ENCODE results near the gene SERINC2. TPM values are rescaled to one million over a fixed set of nuclear protein-coding genes. Genes with fewer than 3 reads are reported as not detected.
A peak's percentile ranks its signal among the peaks of the same experiment; 100 is the strongest.

The SERINC2 gene
- total RNA-seq, 6 experiments from 2014 or later: 184 to 276 (median 207) TPM

GRCh38 chr1:31433396-31433930 is 20.4 kb downstream of the SERINC2 start:
- no peak for TF ChIP-seq CTCF (IDR thresholded peaks at IDR 0.05)
- no peak overlapping the region for H3K4me3 Mint-ChIP-seq
- no peak overlapping the region for H3K27ac Mint-ChIP-seq
- H3K36me3 Mint-ChIP-seq (ENCODE audit: low read depth): peaks cover 26% of the 10 kb centered on the region
- no peak for DNase-seq
- peaks cover 9% of the 10 kb centered on the region for H3K27me3 Mint-ChIP-seq (ENCODE audit: insufficient read depth)
- no peaks in the 10 kb centered on the region for H3K9me3 Mint-ChIP-seq
- no peaks in the 10 kb centered on the region for H3K4me1 Mint-ChIP-seq (ENCODE audit: low read depth)

- no peak overlapping the region for H3K27ac Mint-ChIP-seq
- peaks cover 11% of the 10 kb centered on the region for H3K27me3 Mint-ChIP-seq (ENCODE audit: insufficient read depth)
- no peak overlapping the region for H3K4me3 Mint-ChIP-seq
- DNase-seq: no peak
- no peak for TF ChIP-seq CTCF (IDR thresholded peaks at IDR 0.05)
- no peaks in the 10 kb centered on the region for H3K4me1 Mint-ChIP-seq (ENCODE audit: low read depth)
- H3K9me3 Mint-ChIP-seq: no peaks in the 10 kb centered on the region
- peaks cover 26% of the 10 kb centered on the region for H3K36me3 Mint-ChIP-seq (ENCODE audit: low read depth)
Measured at GRCh38 chr1:31434101-31434871, 21.3 kb downstream of the SERINC2 start.

- TF ChIP-seq CTCF (IDR thresholded peaks at IDR 0.05): no peak
- peaks cover 14% of the 10 kb centered on the region for H3K27me3 Mint-ChIP-seq (ENCODE audit: insufficient read depth)
- no peak overlapping the region for H3K27ac Mint-ChIP-seq
- no peak overlapping the region for H3K4me3 Mint-ChIP-seq
- H3K36me3 Mint-ChIP-seq (ENCODE audit: low read depth): peaks cover 26% of the 10 kb centered on the region
- H3K9me3 Mint-ChIP-seq: no peaks in the 10 kb centered on the region
- no peak for DNase-seq
- no peaks in the 10 kb centered on the region for H3K4me1 Mint-ChIP-seq (ENCODE audit: low read depth)
Measured at GRCh38 chr1:31434979-31435378, 22.0 kb downstream of the SERINC2 start.

GRCh38 chr1:31435471-31436409 is 22.7 kb downstream of the SERINC2 start:
- Mint-ChIP-seq H3K36me3 (ENCODE audit: low read depth) (peaks cover 18% of the 10 kb centered on the region), H3K27ac (no peak overlapping the region; the same call in 1 of the 2 replicates), H3K4me3 (no peak overlapping the region), H3K27me3 (ENCODE audit: insufficient read depth) (peaks cover 14% of the 10 kb centered on the region), H3K9me3 (no peaks in the 10 kb centered on the region), H3K4me1 (ENCODE audit: low read depth) (no peaks in the 10 kb centered on the region)
- no peak for DNase-seq
- TF ChIP-seq CTCF (IDR thresholded peaks at IDR 0.05): no peak

- no peaks in the 10 kb centered on the region for H3K4me1 Mint-ChIP-seq (ENCODE audit: low read depth)
- peaks cover 17% of the 10 kb centered on the region for H3K27me3 Mint-ChIP-seq (ENCODE audit: insufficient read depth)
- no peak for DNase-seq
- H3K27ac Mint-ChIP-seq: peak overlapping the region; percentile 4; the same call in 1 of the 2 replicates
- TF ChIP-seq CTCF (IDR thresholded peaks at IDR 0.05): no peak
- H3K36me3 Mint-ChIP-seq (ENCODE audit: low read depth): peaks cover 16% of the 10 kb centered on the region
- H3K9me3 Mint-ChIP-seq: no peaks in the 10 kb centered on the region
- H3K4me3 Mint-ChIP-seq: no peak overlapping the region
Measured at GRCh38 chr1:31436596-31437432, 23.8 kb downstream of the SERINC2 start.
